Mammary epithelial cell (primary cell): Measurements from ENCODE around the gene RAP2A.

ENCODE experiments used
- EZH2 ChIP-seq: IDR thresholded peaks from 2 replicates; pipeline ENCODE4 v1.6.1; 2012; ENCODE audit warnings: low read length, inconsistent platforms, borderline replicate concordance
- TF ChIP-seq, protein P1 (sequence below), 2 donors: IDR thresholded peaks in 1 of 2; conservative IDR thresholded peaks in 1 of 2; 2 replicates each; pipeline ENCODE4 v1.5.1; 2011 to 2012; ENCODE audit warnings: inconsistent platforms in 2 of 2, low read length in 2 of 2, mild to moderate bottlenecking in 2 of 2, control low read depth in 1 of 2, low read depth in 1 of 2; ENCODE audit not compliant: insufficient read depth in 1 of 2; ENCODE audit errors: extremely low read depth in 1 of 2

- TF ChIP-seq, protein P1, sequence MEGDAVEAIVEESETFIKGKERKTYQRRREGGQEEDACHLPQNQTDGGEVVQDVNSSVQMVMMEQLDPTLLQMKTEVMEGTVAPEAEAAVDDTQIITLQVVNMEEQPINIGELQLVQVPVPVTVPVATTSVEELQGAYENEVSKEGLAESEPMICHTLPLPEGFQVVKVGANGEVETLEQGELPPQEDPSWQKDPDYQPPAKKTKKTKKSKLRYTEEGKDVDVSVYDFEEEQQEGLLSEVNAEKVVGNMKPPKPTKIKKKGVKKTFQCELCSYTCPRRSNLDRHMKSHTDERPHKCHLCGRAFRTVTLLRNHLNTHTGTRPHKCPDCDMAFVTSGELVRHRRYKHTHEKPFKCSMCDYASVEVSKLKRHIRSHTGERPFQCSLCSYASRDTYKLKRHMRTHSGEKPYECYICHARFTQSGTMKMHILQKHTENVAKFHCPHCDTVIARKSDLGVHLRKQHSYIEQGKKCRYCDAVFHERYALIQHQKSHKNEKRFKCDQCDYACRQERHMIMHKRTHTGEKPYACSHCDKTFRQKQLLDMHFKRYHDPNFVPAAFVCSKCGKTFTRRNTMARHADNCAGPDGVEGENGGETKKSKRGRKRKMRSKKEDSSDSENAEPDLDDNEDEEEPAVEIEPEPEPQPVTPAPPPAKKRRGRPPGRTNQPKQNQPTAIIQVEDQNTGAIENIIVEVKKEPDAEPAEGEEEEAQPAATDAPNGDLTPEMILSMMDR (conservative IDR thresholded peaks at IDR 0.05 in 1 of 2, IDR thresholded peaks at IDR 0.05 in 1 of 2; ENCODE audit: extremely low read depth in 1 of 2, insufficient read depth in 1 of 2, low read depth in 1 of 2, low read length in 2 of 2), result no peak
- TF ChIP-seq EZH2, result no peak
These were observed 16.3 kb upstream of the RAP2A start for GRCh38 chr13:97417698-97418097.
